ENCODE measurements around the gene PSMB7.

- TF ChIP-seq CTCF (IDR thresholded peaks at IDR 0.05) (no peak), POLR2A (IDR thresholded peaks at IDR 0.05) (no peak)
Measured at GRCh38 chr9:124332361-124333202, 82.7 kb downstream of the PSMB7 start.
